Activated CD4-positive, alpha-beta T cell treated with anti-CD3 and anti-CD28 coated beads, Interleukin-2, amount 10 ng/mL, durations not matched to agents 7 days and 5 days (primary cell): ENCODE results near the gene ZFP28. TPM values are rescaled to one million over a fixed set of nuclear protein-coding genes. Genes with fewer than 3 reads are reported as not detected.

Experiments used
- CTCF ChIA-PET: fragments of 350-600 bp; sonication (Branson Sonifier 250); formaldehyde crosslinking; loops from one replicate; lab custom pipeline; 2021; ENCODE audit warnings: antibody characterized with exemption; lab: Charles Lee
- POLR2A ChIA-PET: fragments of 350-600 bp; sonication (Branson Sonifier 250); formaldehyde crosslinking; loops from one replicate; lab custom pipeline; 2021; ENCODE audit warnings: antibody characterized with exemption; lab: Charles Lee
- DNase-seq: peaks from one replicate; pipeline ENCODE4 v3.0.0-alpha.2; 2020
- H3K27ac Mint-ChIP-seq: one replicate; pipeline ENCODE4 v1.8.0; 2021; ENCODE audit warnings: mild to moderate bottlenecking, moderate library complexity, mixed read lengths
- H3K27me3 Mint-ChIP-seq: one replicate; pipeline ENCODE4 v1.8.0; 2021; ENCODE audit warnings: mixed read lengths
- H3K36me3 Mint-ChIP-seq: one replicate; pipeline ENCODE4 v1.8.0; 2021; ENCODE audit warnings: low read depth, mixed read lengths
- H3K4me1 Mint-ChIP-seq: one replicate; pipeline ENCODE4 v1.8.0; 2021; ENCODE audit warnings: mixed read lengths
- H3K4me3 Mint-ChIP-seq: one replicate; pipeline ENCODE4 v1.8.0; 2021; ENCODE audit warnings: mild to moderate bottlenecking, moderate library complexity, mixed read lengths
- H3K9me3 Mint-ChIP-seq: one replicate; pipeline ENCODE4 v1.8.0; 2021; ENCODE audit warnings: mixed read lengths
- total RNA-seq, 2 experiments: library from RNA; stranded (reverse); gene quantifications; one replicate each; pipeline ENCODE4 v1.2.3, GENCODE V29; 2021

Gene ZFP28
- 1 to 10 TPM; 4.7 to 5.6 TPM for total RNA-seq

GRCh38 chr19:56538761-56539263 lies at the start of gene ZFP28:
TSS of gene ZFP28 (plus strand) at chr19:56538948. CDS start at chr19:56539019, 71 bp downstream.
- POLR2A ChIA-PET: no interaction called here
- Mint-ChIP-seq H3K36me3 (peaks cover 55% of the 10 kb centered on the region), H3K27ac (peak within 1 kb of the TSS; percentile 99), H3K9me3 (peaks cover 60% of the 10 kb centered on the region), H3K27me3 (no peaks in the 10 kb centered on the region), H3K4me1 (peaks cover 27% of the 10 kb centered on the region), H3K4me3 (peak within 1 kb of the TSS; percentile 90)
- DNase-seq: no peak
- CTCF ChIA-PET: no interaction called here

GRCh38 chr19:56491399-56491798 lies 47.3 kb upstream of the ZFP28 start:
- Mint-ChIP-seq H3K4me1 (no peaks in the 10 kb centered on the region), H3K27ac (no peak overlapping the region), H3K36me3 (peaks cover 2% of the 10 kb centered on the region), H3K9me3 (peaks cover 51% of the 10 kb centered on the region), H3K4me3 (no peak overlapping the region), H3K27me3 (no peaks in the 10 kb centered on the region)
- no peak for DNase-seq
- ChIA-PET POLR2A (no interaction called here), CTCF (no interaction called here)

- ChIA-PET POLR2A (no interaction called here), CTCF (no interaction called here)
- no peak for DNase-seq
- H3K9me3 Mint-ChIP-seq: peaks cover 43% of the 10 kb centered on the region
- no peak overlapping the region for H3K27ac Mint-ChIP-seq
- H3K4me3 Mint-ChIP-seq: no peak overlapping the region
- H3K4me1 Mint-ChIP-seq: no peaks in the 10 kb centered on the region
- peaks cover 9% of the 10 kb centered on the region for H3K36me3 Mint-ChIP-seq
- no peaks in the 10 kb centered on the region for H3K27me3 Mint-ChIP-seq
Measured at GRCh38 chr19:56504581-56504980, 34.2 kb upstream of the ZFP28 start.

- Mint-ChIP-seq H3K9me3 (peaks cover 29% of the 10 kb centered on the region), H3K4me1 (no peaks in the 10 kb centered on the region), H3K27ac (no peak within 1 kb of the TSS), H3K27me3 (no peaks in the 10 kb centered on the region), H3K36me3 (peaks cover 9% of the 10 kb centered on the region), H3K4me3 (no peak within 1 kb of the TSS)
- peak; percentile 90 for DNase-seq
- POLR2A ChIA-PET: no interaction called here
- CTCF ChIA-PET: no interaction called here
Measured at GRCh38 chr19:56507446-56508289, 31.1 kb upstream of the ZFP28 start, which contains the start of gene ZNF471. TSS of gene ZNF471 (plus strand) at chr19:56507855. CDS start at chr19:56511572, 3,717 bp downstream.

- H3K9me3 Mint-ChIP-seq: peaks cover 27% of the 10 kb centered on the region
- H3K27me3 Mint-ChIP-seq: no peaks in the 10 kb centered on the region
- ChIA-PET POLR2A (no interaction called here), CTCF (no interaction called here)
- H3K4me3 Mint-ChIP-seq: no peak overlapping the region
- H3K4me1 Mint-ChIP-seq: no peaks in the 10 kb centered on the region
- peaks cover 9% of the 10 kb centered on the region for H3K36me3 Mint-ChIP-seq
- no peak overlapping the region for H3K27ac Mint-ChIP-seq
- DNase-seq: no peak
Measured at GRCh38 chr19:56508290-56508778, 30.4 kb upstream of the ZFP28 start.

GRCh38 chr19:56525214-56525860 lies 13.4 kb upstream of the ZFP28 start:
- Mint-ChIP-seq H3K36me3 (peaks cover 11% of the 10 kb centered on the region), H3K4me1 (no peaks in the 10 kb centered on the region), H3K4me3 (no peak overlapping the region)

GRCh38 chr19:56537442-56537841 lies 1.3 kb upstream of the ZFP28 start:
- peaks cover 27% of the 10 kb centered on the region for H3K4me1 Mint-ChIP-seq
- POLR2A ChIA-PET: no interaction called here
- CTCF ChIA-PET: no interaction called here
- H3K9me3 Mint-ChIP-seq: peaks cover 64% of the 10 kb centered on the region
- no peak for DNase-seq
- peaks cover 47% of the 10 kb centered on the region for H3K36me3 Mint-ChIP-seq
- H3K27ac Mint-ChIP-seq: peak overlapping the region; percentile 99
- H3K4me3 Mint-ChIP-seq: peak overlapping the region; percentile 90
- no peaks in the 10 kb centered on the region for H3K27me3 Mint-ChIP-seq

More at GRCh38 chr19:56525214-56525860, 13.4 kb upstream of the ZFP28 start:
- ChIA-PET POLR2A (no interaction called here), CTCF (no interaction called here)
- Mint-ChIP-seq H3K9me3 (peaks cover 67% of the 10 kb centered on the region), H3K27me3 (no peaks in the 10 kb centered on the region), H3K27ac (no peak overlapping the region)
- DNase-seq: no peak

GRCh38 chr19:56538254-56538760 lies 441 bp upstream of the ZFP28 start:
- peaks cover 58% of the 10 kb centered on the region for H3K9me3 Mint-ChIP-seq
- POLR2A ChIA-PET: interaction anchor here (0.6 kb wide), 1 partner anchor 134 kb away, joined by 7 read pairs; no protein-coding TSS in a partner anchor
- H3K27me3 Mint-ChIP-seq: no peaks in the 10 kb centered on the region
- peaks cover 51% of the 10 kb centered on the region for H3K36me3 Mint-ChIP-seq
- H3K27ac Mint-ChIP-seq: peak overlapping the region; percentile 99
- H3K4me1 Mint-ChIP-seq: peaks cover 27% of the 10 kb centered on the region
- H3K4me3 Mint-ChIP-seq: peak overlapping the region; percentile 90
- DNase-seq: peak; percentile 92
- CTCF ChIA-PET: no interaction called here

- Mint-ChIP-seq H3K36me3 (peaks cover 57% of the 10 kb centered on the region), H3K4me1 (peaks cover 16% of the 10 kb centered on the region), H3K27me3 (no peaks in the 10 kb centered on the region), H3K27ac (no peak overlapping the region), H3K4me3 (no peak overlapping the region), H3K9me3 (peaks cover 66% of the 10 kb centered on the region)
- no peak for DNase-seq
- ChIA-PET CTCF (no interaction called here), POLR2A (no interaction called here)
Measured at GRCh38 chr19:56543776-56544175, 5.0 kb downstream of the ZFP28 start.

GRCh38 chr19:56547535-56547934 lies 8.8 kb downstream of the ZFP28 start:
- ChIA-PET POLR2A (no interaction called here), CTCF (no interaction called here)
- H3K36me3 Mint-ChIP-seq: peaks cover 57% of the 10 kb centered on the region

GRCh38 chr19:56554272-56554869 lies 15.6 kb downstream of the ZFP28 start:
- no peak for DNase-seq
- H3K27ac Mint-ChIP-seq: no peak overlapping the region
- CTCF ChIA-PET: no interaction called here
- peaks cover 64% of the 10 kb centered on the region for H3K9me3 Mint-ChIP-seq
- POLR2A ChIA-PET: no interaction called here
- H3K4me3 Mint-ChIP-seq: no peak overlapping the region
- H3K36me3 Mint-ChIP-seq: peaks cover 51% of the 10 kb centered on the region
- no peaks in the 10 kb centered on the region for H3K27me3 Mint-ChIP-seq
- no peaks in the 10 kb centered on the region for H3K4me1 Mint-ChIP-seq

More at GRCh38 chr19:56547535-56547934, 8.8 kb downstream of the ZFP28 start:
- Mint-ChIP-seq H3K4me3 (no peak overlapping the region), H3K27ac (no peak overlapping the region), H3K27me3 (no peaks in the 10 kb centered on the region), H3K9me3 (peaks cover 59% of the 10 kb centered on the region), H3K4me1 (no peaks in the 10 kb centered on the region)
- DNase-seq: no peak

GRCh38 chr19:56562766-56563165 lies 24.0 kb downstream of the ZFP28 start:
- Mint-ChIP-seq H3K27me3 (no peaks in the 10 kb centered on the region), H3K27ac (no peak overlapping the region), H3K4me1 (peaks cover 12% of the 10 kb centered on the region), H3K4me3 (no peak overlapping the region), H3K9me3 (peaks cover 76% of the 10 kb centered on the region), H3K36me3 (peaks cover 33% of the 10 kb centered on the region)
- CTCF ChIA-PET: no interaction called here
- POLR2A ChIA-PET: no interaction called here
- no peak for DNase-seq
